ENCODE results near the gene RAB34.

The RAB34 gene

GRCh38 chr17:28717578-28718332, at the start of gene RAB34:
TSS of gene RAB34 (minus strand) at chr17:28717868. CDS start at chr17:28717266, 602 bp downstream.
- DNase-seq: peak; percentile 94

- no peak for DNase-seq
Measured at GRCh38 chr17:28765038-28765437, 47.4 kb upstream of the RAB34 start.

GRCh38 chr17:28763804-28764266, 46.2 kb upstream of the RAB34 start:
- peak; percentile 77 for DNase-seq

- DNase-seq: no peak
Measured at GRCh38 chr17:28763137-28763799, 45.6 kb upstream of the RAB34 start.

- DNase-seq: peak; percentile 42
Measured at GRCh38 chr17:28760601-28761562, 43.2 kb upstream of the RAB34 start.

- DNase-seq: no peak
Measured at GRCh38 chr17:28759256-28759865, 41.7 kb upstream of the RAB34 start.

- DNase-seq: no peak
Measured at GRCh38 chr17:28758411-28759121, 40.9 kb upstream of the RAB34 start.

GRCh38 chr17:28756049-28756804, 38.6 kb upstream of the RAB34 start:
- no peak for DNase-seq

GRCh38 chr17:28755486-28755885, 37.8 kb upstream of the RAB34 start:
- DNase-seq: no peak

GRCh38 chr17:28751600-28752366, 34.1 kb upstream of the RAB34 start:
- DNase-seq: no peak

GRCh38 chr17:28750178-28751047, 32.7 kb upstream of the RAB34 start:
- DNase-seq: peak; percentile 87

- DNase-seq: no peak
Measured at GRCh38 chr17:28749516-28750177, 32.0 kb upstream of the RAB34 start.

- DNase-seq: no peak
Measured at GRCh38 chr17:28748852-28749515, 31.3 kb upstream of the RAB34 start.

GRCh38 chr17:28747801-28748750, 30.4 kb upstream of the RAB34 start:
- no peak for DNase-seq

GRCh38 chr17:28747051-28747691, 29.5 kb upstream of the RAB34 start:
- DNase-seq: no peak

GRCh38 chr17:28746611-28747050, 29.0 kb upstream of the RAB34 start:
- no peak for DNase-seq
